ENCODE results near the gene KIAA2012.

KIAA2012 gene

GRCh38 chr2:202194418-202194817, 121.4 kb downstream of the KIAA2012 start:
- H3K27me3 ChIP-seq (ENCODE audit: control insufficient read depth, insufficient read depth, low read length): no peaks in the 10 kb centered on the region
- H3K36me3 ChIP-seq (ENCODE audit: control insufficient read depth, insufficient read depth, low read length): no peaks in the 10 kb centered on the region
- H3K4me3 ChIP-seq (ENCODE audit: low read depth, low read length): no peak overlapping the region
- H3K9me3 ChIP-seq (ENCODE audit: control insufficient read depth, insufficient read depth, low read depth, low read length): no peaks in the 10 kb centered on the region
- no peak overlapping the region for H3K27ac ChIP-seq (ENCODE audit: low read depth, low read length)
- no peaks in the 10 kb centered on the region for H3K4me1 ChIP-seq (ENCODE audit: control insufficient read depth, insufficient read depth, low read length)
- no peak overlapping the region for H3K9ac ChIP-seq (ENCODE audit: low read length)

- Histone ChIP-seq H3K36me3 (ENCODE audit: control insufficient read depth, insufficient read depth, low read length) (no peaks in the 10 kb centered on the region; the same call in 1 of the 2 replicates), H3K4me1 (ENCODE audit: control insufficient read depth, insufficient read depth, low read length) (no peaks in the 10 kb centered on the region), H3K9ac (ENCODE audit: low read length) (no peak overlapping the region), H3K27ac (ENCODE audit: low read depth, low read length) (no peak overlapping the region), H3K9me3 (ENCODE audit: control insufficient read depth, insufficient read depth, low read depth, low read length) (no peaks in the 10 kb centered on the region), H3K4me3 (ENCODE audit: low read depth, low read length) (no peak overlapping the region), H3K27me3 (ENCODE audit: control insufficient read depth, insufficient read depth, low read length) (no peaks in the 10 kb centered on the region)
Measured at GRCh38 chr2:202196727-202197126, 123.7 kb downstream of the KIAA2012 start.

GRCh38 chr2:202201220-202202160, 128.4 kb downstream of the KIAA2012 start:
- no peak overlapping the region for H3K9ac ChIP-seq (ENCODE audit: low read length)

GRCh38 chr2:202203348-202203747, 130.3 kb downstream of the KIAA2012 start:
- Histone ChIP-seq H3K9ac (ENCODE audit: low read length) (no peak overlapping the region), H3K27ac (ENCODE audit: low read depth, low read length) (no peak overlapping the region), H3K4me1 (ENCODE audit: control insufficient read depth, insufficient read depth, low read length) (no peaks in the 10 kb centered on the region), H3K36me3 (ENCODE audit: control insufficient read depth, insufficient read depth, low read length) (peaks cover 36% of the 10 kb centered on the region), H3K9me3 (ENCODE audit: control insufficient read depth, insufficient read depth, low read depth, low read length) (no peaks in the 10 kb centered on the region), H3K27me3 (ENCODE audit: control insufficient read depth, insufficient read depth, low read length) (no peaks in the 10 kb centered on the region), H3K4me3 (ENCODE audit: low read depth, low read length) (no peak overlapping the region)

More at GRCh38 chr2:202201220-202202160, 128.4 kb downstream of the KIAA2012 start:
- no peak overlapping the region for H3K4me3 ChIP-seq (ENCODE audit: low read depth, low read length)
- H3K9me3 ChIP-seq (ENCODE audit: control insufficient read depth, insufficient read depth, low read depth, low read length): no peaks in the 10 kb centered on the region
- peaks cover 20% of the 10 kb centered on the region for H3K36me3 ChIP-seq (ENCODE audit: control insufficient read depth, insufficient read depth, low read length)
- no peaks in the 10 kb centered on the region for H3K4me1 ChIP-seq (ENCODE audit: control insufficient read depth, insufficient read depth, low read length)
- no peak overlapping the region for H3K27ac ChIP-seq (ENCODE audit: low read depth, low read length)
- H3K27me3 ChIP-seq (ENCODE audit: control insufficient read depth, insufficient read depth, low read length): no peaks in the 10 kb centered on the region

GRCh38 chr2:202204855-202205254, 131.8 kb downstream of the KIAA2012 start:
- Histone ChIP-seq H3K27me3 (ENCODE audit: control insufficient read depth, insufficient read depth, low read length) (no peaks in the 10 kb centered on the region), H3K4me3 (ENCODE audit: low read depth, low read length) (no peak overlapping the region), H3K9ac (ENCODE audit: low read length) (no peak overlapping the region), H3K9me3 (ENCODE audit: control insufficient read depth, insufficient read depth, low read depth, low read length) (no peaks in the 10 kb centered on the region), H3K27ac (ENCODE audit: low read depth, low read length) (no peak overlapping the region), H3K36me3 (ENCODE audit: control insufficient read depth, insufficient read depth, low read length) (peaks cover 48% of the 10 kb centered on the region), H3K4me1 (ENCODE audit: control insufficient read depth, insufficient read depth, low read length) (no peaks in the 10 kb centered on the region)

GRCh38 chr2:202208526-202208925, 135.5 kb downstream of the KIAA2012 start:
- Histone ChIP-seq H3K36me3 (ENCODE audit: control insufficient read depth, insufficient read depth, low read length) (peaks cover 64% of the 10 kb centered on the region), H3K4me3 (ENCODE audit: low read depth, low read length) (no peak overlapping the region), H3K9ac (ENCODE audit: low read length) (no peak overlapping the region), H3K4me1 (ENCODE audit: control insufficient read depth, insufficient read depth, low read length) (no peaks in the 10 kb centered on the region), H3K27ac (ENCODE audit: low read depth, low read length) (no peak overlapping the region), H3K9me3 (ENCODE audit: control insufficient read depth, insufficient read depth, low read depth, low read length) (no peaks in the 10 kb centered on the region), H3K27me3 (ENCODE audit: control insufficient read depth, insufficient read depth, low read length) (no peaks in the 10 kb centered on the region)

GRCh38 chr2:202215179-202215578, 142.1 kb downstream of the KIAA2012 start:
- no peaks in the 10 kb centered on the region for H3K27me3 ChIP-seq (ENCODE audit: control insufficient read depth, insufficient read depth, low read length)

GRCh38 chr2:202221873-202222272, 148.8 kb downstream of the KIAA2012 start:
- 0 out of 2 replicates have a peak overlapping the region, but pooled peaks have one; percentile 24 for H3K27ac ChIP-seq (ENCODE audit: low read depth, low read length)
- peaks cover 38% of the 10 kb centered on the region for H3K36me3 ChIP-seq (ENCODE audit: control insufficient read depth, insufficient read depth, low read length)
- no peaks in the 10 kb centered on the region for H3K27me3 ChIP-seq (ENCODE audit: control insufficient read depth, insufficient read depth, low read length)
- no peak overlapping the region for H3K9ac ChIP-seq (ENCODE audit: low read length)
- no peak overlapping the region for H3K4me3 ChIP-seq (ENCODE audit: low read depth, low read length)
- H3K4me1 ChIP-seq (ENCODE audit: control insufficient read depth, insufficient read depth, low read length): peaks cover 8% of the 10 kb centered on the region
- H3K9me3 ChIP-seq (ENCODE audit: control insufficient read depth, insufficient read depth, low read depth, low read length): no peaks in the 10 kb centered on the region

More at GRCh38 chr2:202215179-202215578, 142.1 kb downstream of the KIAA2012 start:
- Histone ChIP-seq H3K36me3 (ENCODE audit: control insufficient read depth, insufficient read depth, low read length) (peaks cover 57% of the 10 kb centered on the region), H3K27ac (ENCODE audit: low read depth, low read length) (no peak overlapping the region), H3K4me3 (ENCODE audit: low read depth, low read length) (no peak overlapping the region), H3K9me3 (ENCODE audit: control insufficient read depth, insufficient read depth, low read depth, low read length) (no peaks in the 10 kb centered on the region), H3K9ac (ENCODE audit: low read length) (no peak overlapping the region), H3K4me1 (ENCODE audit: control insufficient read depth, insufficient read depth, low read length) (no peaks in the 10 kb centered on the region)

- H3K36me3 ChIP-seq (ENCODE audit: control insufficient read depth, insufficient read depth, low read length): 0 out of 2 replicates have a peak, but pooled peaks cover 1% of the 10 kb centered on the region
- peak overlapping the region; percentile 95 for H3K9ac ChIP-seq (ENCODE audit: low read length)
- H3K27me3 ChIP-seq (ENCODE audit: control insufficient read depth, insufficient read depth, low read length): no peaks in the 10 kb centered on the region
- no peaks in the 10 kb centered on the region for H3K9me3 ChIP-seq (ENCODE audit: control insufficient read depth, insufficient read depth, low read depth, low read length)
- peak overlapping the region; percentile 69 for H3K27ac ChIP-seq (ENCODE audit: low read depth, low read length)
- peak overlapping the region; percentile 85 for H3K4me3 ChIP-seq (ENCODE audit: low read depth, low read length)
- 0 out of 2 replicates have a peak, but pooled peaks cover 4% of the 10 kb centered on the region for H3K4me1 ChIP-seq (ENCODE audit: control insufficient read depth, insufficient read depth, low read length)
Measured at GRCh38 chr2:202237787-202238233, 164.8 kb downstream of the KIAA2012 start.

GRCh38 chr2:202238234-202239197, 165.5 kb downstream of the KIAA2012 start, which contains the start of gene SUMO1:
Gene SUMO1 (minus strand): TSS chr2:202238597. CDS start chr2:202238451, 146 bp downstream.
- peak within 1 kb of the TSS; percentile 85 for H3K4me3 ChIP-seq (ENCODE audit: low read depth, low read length)
- H3K27me3 ChIP-seq (ENCODE audit: control insufficient read depth, insufficient read depth, low read length): no peaks in the 10 kb centered on the region
- peak within 1 kb of the TSS; percentile 69 for H3K27ac ChIP-seq (ENCODE audit: low read depth, low read length)
- H3K9me3 ChIP-seq (ENCODE audit: control insufficient read depth, insufficient read depth, low read depth, low read length): no peaks in the 10 kb centered on the region
- 0 out of 2 replicates have a peak, but pooled peaks cover 4% of the 10 kb centered on the region for H3K4me1 ChIP-seq (ENCODE audit: control insufficient read depth, insufficient read depth, low read length)
- H3K9ac ChIP-seq (ENCODE audit: low read length): peak within 1 kb of the TSS; percentile 95
- no peaks in the 10 kb centered on the region for H3K36me3 ChIP-seq (ENCODE audit: control insufficient read depth, insufficient read depth, low read length)
